GM12892 (cell line): ENCODE data around the gene RPL21.

Experiments
- DNase-seq: peaks from one replicate; pipeline ENCODE4 v3.0.0; 2011; ENCODE audit not compliant: insufficient read length
- FAIRE-seq: peaks from 2 replicates; lab custom pipeline; 2011; peaks lifted over from hg19 to GRCh38; lab: Jason Lieb, UNC
- POLR2A ChIP-seq: IDR thresholded peaks from 2 replicates; pipeline ENCODE4 v1.6.1; 2011; ENCODE audit warnings: low read depth, low read length, control low read depth
- POLR2AphosphoS5 ChIP-seq: IDR thresholded peaks from 2 replicates; pipeline ENCODE4 v1.6.1; 2011; ENCODE audit warnings: low read depth, low read length, control low read depth
- TAF1 ChIP-seq: IDR thresholded peaks from 2 replicates; pipeline ENCODE4 v1.6.1; 2011; ENCODE audit warnings: low read depth, mild to moderate bottlenecking, control low read depth, low read length, borderline replicate concordance

RPL21 gene

GRCh38 chr13:27226991-27227390 lies 24.4 kb upstream of the RPL21 start:
- no peak for TF ChIP-seq POLR2A
- no peak for TF ChIP-seq TAF1
- no peak for TF ChIP-seq POLR2AphosphoS5
- DNase-seq (no peak), FAIRE-seq (peak; percentile 17)

- FAIRE-seq: peak; percentile 9
- TF ChIP-seq POLR2AphosphoS5 (no peak), TAF1 (no peak), POLR2A (no peak)
These were observed 23.2 kb upstream of the RPL21 start for GRCh38 chr13:27228131-27228530.

DNA sequence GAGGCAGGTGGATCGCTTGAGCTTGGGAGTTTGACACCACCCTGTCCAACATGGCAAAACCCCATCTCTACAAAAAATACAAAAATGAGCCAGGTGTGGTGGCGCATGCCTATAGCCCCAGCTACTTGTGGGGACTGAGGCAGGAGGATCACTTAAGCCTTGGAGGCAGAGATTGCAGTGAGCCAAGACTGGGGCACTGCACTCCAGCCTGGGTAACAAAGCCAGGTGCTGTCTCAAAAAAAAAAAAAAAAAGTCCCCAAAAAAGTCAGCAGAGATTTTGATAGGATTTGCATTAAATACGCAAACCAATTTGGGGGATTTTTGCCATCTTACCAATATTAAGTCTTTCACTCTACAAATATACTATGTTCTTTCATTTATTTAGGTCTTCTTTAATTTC lies 21.7 kb upstream of the RPL21 start:
- DNase-seq (no peak), FAIRE-seq (peak; percentile 51)
- no peak for TF ChIP-seq POLR2A
- TF ChIP-seq POLR2AphosphoS5: no peak
- no peak for TF ChIP-seq TAF1

More at GRCh38 chr13:27228131-27228530, 23.2 kb upstream of the RPL21 start:
- DNase-seq: no peak

DNA sequence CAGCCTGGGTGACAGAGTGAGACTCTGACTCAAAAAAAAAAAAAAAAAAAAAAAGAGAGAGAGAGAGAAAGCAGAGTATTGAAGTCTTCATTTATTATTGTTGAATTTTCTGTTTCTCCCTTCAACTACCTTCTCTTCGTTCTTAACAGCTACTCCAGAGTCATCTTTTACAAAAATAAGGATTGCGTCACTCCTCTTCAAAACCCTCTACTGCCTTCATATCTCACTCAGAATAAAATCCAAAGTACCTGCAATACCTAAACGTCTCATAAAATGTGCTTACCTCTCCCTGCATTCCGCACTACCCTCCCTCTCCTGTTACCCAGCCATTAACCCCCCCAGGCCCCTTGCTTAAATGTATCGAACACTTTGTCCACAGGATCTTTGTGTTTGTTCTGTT lies 17.4 kb upstream of the RPL21 start:
- TF ChIP-seq POLR2A (no peak), TAF1 (no peak), POLR2AphosphoS5 (no peak)
- FAIRE-seq (no peak), DNase-seq (no peak)

GRCh38 chr13:27236478-27236877 lies 14.9 kb upstream of the RPL21 start:
- TF ChIP-seq POLR2AphosphoS5: no peak
- TF ChIP-seq TAF1: no peak
- TF ChIP-seq POLR2A: no peak
- FAIRE-seq: no peak

DNA sequence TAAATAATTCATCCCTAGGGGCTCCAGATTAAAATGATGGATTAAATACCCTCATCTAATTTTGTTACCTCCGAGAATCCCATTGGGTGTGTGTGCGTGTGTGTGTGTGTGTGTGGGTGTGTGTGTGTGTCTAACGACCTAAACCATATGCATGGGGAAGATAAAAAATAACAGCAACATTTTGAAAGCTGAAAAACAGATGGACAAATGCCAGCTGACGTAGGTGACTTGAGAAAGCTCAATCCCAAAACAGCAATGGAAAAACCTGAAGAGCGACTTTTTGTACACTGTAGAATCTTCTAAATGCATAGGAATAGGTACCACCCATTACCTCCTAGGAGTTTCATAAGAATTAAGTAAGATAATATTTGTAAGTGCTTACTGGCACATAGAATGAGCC lies 8.7 kb upstream of the RPL21 start:
- no peak for DNase-seq
- no peak for FAIRE-seq
- TF ChIP-seq POLR2A (no peak), TAF1 (no peak), POLR2AphosphoS5 (no peak)

More at GRCh38 chr13:27236478-27236877, 14.9 kb upstream of the RPL21 start:
- DNase-seq: no peak

- DNase-seq: no peak
- no peak for TF ChIP-seq TAF1
- TF ChIP-seq POLR2A: no peak
- TF ChIP-seq POLR2AphosphoS5: no peak
- FAIRE-seq: no peak
These were observed 5.7 kb upstream of the RPL21 start for GRCh38 chr13:27245610-27246009.

DNA sequence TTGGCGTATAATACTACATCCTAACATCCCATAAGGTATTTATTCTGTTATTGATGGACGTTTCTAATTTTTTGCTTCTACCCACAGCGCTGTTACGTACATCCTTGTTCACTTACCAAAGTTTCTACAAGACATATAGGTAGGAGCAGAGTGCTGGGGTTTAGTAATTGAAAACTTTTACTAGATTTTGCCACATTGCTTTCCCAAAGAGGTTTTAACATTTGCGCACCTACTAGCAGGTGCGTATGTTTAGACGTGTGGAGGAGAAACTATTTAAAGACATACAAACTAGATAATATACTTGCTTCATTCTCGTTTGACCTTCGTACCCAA lies 559 bp upstream of the RPL21 start:
- DNase-seq (no peak), FAIRE-seq (no peak)
- TF ChIP-seq TAF1 (no peak), POLR2A (no peak), POLR2AphosphoS5 (no peak)

DNA sequence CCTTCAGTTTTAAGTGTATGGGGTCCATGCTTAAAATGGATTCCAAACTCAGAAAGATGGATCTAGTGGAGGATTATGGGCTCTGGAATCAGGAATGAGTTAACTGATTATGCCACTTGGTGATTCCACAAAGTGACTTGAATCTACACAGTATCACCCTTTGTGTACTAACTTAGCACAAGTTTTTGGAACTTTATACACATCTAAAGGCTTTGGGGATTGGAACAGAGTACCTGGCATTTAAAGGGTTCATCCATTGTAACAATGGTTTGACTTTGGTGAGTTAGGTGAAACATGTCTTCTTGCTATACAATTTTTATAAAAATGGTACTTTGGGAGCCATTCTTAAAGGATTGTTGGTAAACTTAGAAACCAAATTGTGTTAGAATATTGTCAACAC lies 1.1 kb downstream of the RPL21 start:
- DNase-seq (no peak), FAIRE-seq (no peak)
- TF ChIP-seq POLR2AphosphoS5 (no peak), POLR2A (no peak), TAF1 (no peak)

DNA sequence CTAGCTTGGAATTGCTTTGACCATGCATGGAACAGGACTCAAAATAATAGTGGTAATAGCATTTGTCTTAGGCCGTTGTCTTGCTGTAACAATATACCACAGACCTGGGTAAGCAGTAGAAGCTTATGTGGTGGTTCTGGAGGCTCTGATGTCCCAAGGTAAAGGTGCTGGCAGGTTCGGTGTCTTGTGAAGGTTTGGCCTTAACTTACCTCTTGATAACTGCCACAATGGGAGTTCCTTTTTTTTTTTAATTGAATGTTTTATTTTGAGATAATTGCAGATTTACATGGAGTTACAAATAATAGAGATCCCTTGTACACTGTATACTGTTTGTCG lies 5.8 kb downstream of the RPL21 start:
- DNase-seq (no peak), FAIRE-seq (no peak)
- TF ChIP-seq POLR2AphosphoS5 (no peak), TAF1 (no peak), POLR2A (no peak)

DNA sequence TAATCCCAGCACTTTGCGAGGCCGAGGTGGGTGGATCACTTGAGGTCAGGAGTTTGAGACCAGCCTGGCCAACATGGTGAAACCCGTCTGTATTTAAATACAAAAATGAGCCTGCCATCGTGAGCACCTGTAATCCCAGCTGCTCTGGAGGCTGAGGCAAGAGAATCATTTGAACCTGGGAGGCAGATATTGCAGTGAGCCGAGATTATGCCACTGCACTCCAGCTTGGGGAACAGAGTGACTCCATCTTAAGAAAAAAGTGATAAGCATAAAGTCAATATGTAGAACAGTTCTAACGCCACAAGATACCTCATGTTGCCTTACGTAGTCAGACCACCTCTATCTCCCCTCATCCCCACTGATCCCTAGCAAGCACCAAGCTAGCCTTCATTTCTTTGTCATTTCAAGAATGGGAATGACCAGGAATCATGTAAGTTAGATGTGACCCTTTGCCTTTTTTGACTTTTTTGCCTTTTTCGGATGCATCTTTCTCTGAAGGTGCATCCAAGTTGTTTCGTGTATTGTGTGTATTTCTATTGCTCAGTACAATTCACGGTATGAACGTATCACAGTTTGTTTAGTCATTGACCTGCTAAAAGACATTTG lies 6.4 kb downstream of the RPL21 start:
- peak; percentile 36 for FAIRE-seq
- no peak for DNase-seq
- TF ChIP-seq POLR2A (peak; percentile 87), TAF1 (no peak), POLR2AphosphoS5 (peak; percentile 97)

GRCh38 chr13:27258637-27259386 lies 7.5 kb downstream of the RPL21 start:
- DNase-seq (no peak), FAIRE-seq (peak; percentile 53)
- TF ChIP-seq TAF1 (no peak), POLR2A (no peak; the same call in 1 of the 2 replicates), POLR2AphosphoS5 (peak; percentile 20; the same call in 1 of the 2 replicates)
